ENCODE results near the gene DLGAP5. TPM values are rescaled to one million over a fixed set of nuclear protein-coding genes. Genes with fewer than 3 reads are reported as not detected.

The DLGAP5 gene
- total and polyA plus RNA-seq, 4 donors, result 0.34 to 5.0 (median 0.63) TPM

GRCh38 chr14:55221968-55222367 is 30.6 kb upstream of the DLGAP5 start:
- H3K36me3 ChIP-seq (ENCODE audit: control insufficient read depth in 4 of 4, insufficient read depth in 4 of 4, low read length in 4 of 4), result no peaks in the 10 kb centered on the region
- ATAC-seq (ENCODE audit: insufficient read depth, low FRiP score), result no peak
- no peaks in the 10 kb centered on the region for H3K4me1 ChIP-seq (ENCODE audit: control insufficient read depth in 5 of 5, insufficient read depth in 5 of 5, low read length in 5 of 5)
- H3K9ac ChIP-seq (ENCODE audit: insufficient read depth in 1 of 2, low read length in 2 of 2), result no peak overlapping the region
- DNase-seq, result no peak
- H3K27ac ChIP-seq (ENCODE audit: low read depth in 1 of 2, low read length in 1 of 2), result no peak overlapping the region
- TF ChIP-seq CTCF (IDR thresholded peaks at IDR 0.05; ENCODE audit: control extremely low read depth, extremely low read depth), result no peak
- peaks cover 0 to 5% (median 2%) of the 10 kb centered on the region in 4 donors for H3K9me3 ChIP-seq (ENCODE audit: control insufficient read depth in 4 of 4, insufficient read depth in 3 of 4, low read length in 3 of 4)
- no peaks in the 10 kb centered on the region for H3K27me3 ChIP-seq (ENCODE audit: control insufficient read depth in 3 of 3, insufficient read depth in 3 of 3, low read length in 2 of 3)
- H3K4me3 ChIP-seq, result no peak overlapping the region

GRCh38 chr14:55221186-55221585 is 29.8 kb upstream of the DLGAP5 start:
- DNase-seq, result no peak
- Histone ChIP-seq H3K9me3 (ENCODE audit: control insufficient read depth in 4 of 4, insufficient read depth in 3 of 4, low read length in 3 of 4) (peaks cover 0 to under 1% (median 0%) of the 10 kb centered on the region in 4 donors), H3K27ac (ENCODE audit: low read depth in 1 of 2, low read length in 1 of 2) (no peak overlapping the region), H3K27me3 (ENCODE audit: control insufficient read depth in 3 of 3, insufficient read depth in 3 of 3, low read length in 2 of 3) (no peaks in the 10 kb centered on the region), H3K4me1 (ENCODE audit: control insufficient read depth in 5 of 5, insufficient read depth in 5 of 5, low read length in 5 of 5) (no peaks in the 10 kb centered on the region), H3K4me3 (no peak overlapping the region), H3K36me3 (ENCODE audit: control insufficient read depth in 4 of 4, insufficient read depth in 4 of 4, low read length in 4 of 4) (no peaks in the 10 kb centered on the region), H3K9ac (ENCODE audit: insufficient read depth in 1 of 2, low read length in 2 of 2) (no peak overlapping the region)
- no peak for TF ChIP-seq CTCF (IDR thresholded peaks at IDR 0.05; ENCODE audit: control extremely low read depth, extremely low read depth)
- WGBS, 2 donors, result 76 to 90% methylated on average over 4 of the region's 4 CpGs
- no peak for ATAC-seq (ENCODE audit: insufficient read depth, low FRiP score)

GRCh38 chr14:55220230-55220629 is 28.8 kb upstream of the DLGAP5 start:
- Histone ChIP-seq H3K9ac (ENCODE audit: insufficient read depth in 1 of 2, low read length in 2 of 2) (no peak overlapping the region), H3K9me3 (ENCODE audit: control insufficient read depth in 4 of 4, insufficient read depth in 3 of 4, low read length in 3 of 4) (no peaks in the 10 kb centered on the region), H3K36me3 (ENCODE audit: control insufficient read depth in 4 of 4, insufficient read depth in 4 of 4, low read length in 4 of 4) (no peaks in the 10 kb centered on the region), H3K27ac (ENCODE audit: low read depth in 1 of 2, low read length in 1 of 2) (no peak overlapping the region), H3K4me3 (no peak overlapping the region), H3K27me3 (ENCODE audit: control insufficient read depth in 3 of 3, insufficient read depth in 3 of 3, low read length in 2 of 3) (no peaks in the 10 kb centered on the region), H3K4me1 (ENCODE audit: control insufficient read depth in 5 of 5, insufficient read depth in 5 of 5, low read length in 5 of 5) (no peaks in the 10 kb centered on the region)
- TF ChIP-seq CTCF (IDR thresholded peaks at IDR 0.05; ENCODE audit: control extremely low read depth, extremely low read depth), result no peak
- 89 to 97% methylated on average over 1 of the region's 1 CpG for WGBS, 2 donors
- no peak for ATAC-seq (ENCODE audit: insufficient read depth, low FRiP score)
- DNase-seq, result no peak

- no peak for TF ChIP-seq CTCF (IDR thresholded peaks at IDR 0.05; ENCODE audit: control extremely low read depth, extremely low read depth)
- ATAC-seq (ENCODE audit: insufficient read depth, low FRiP score) (no peak), DNase-seq (no peak)
- 85 to 91% methylated on average over 10 of the region's 10 CpGs for WGBS, 2 donors
- Histone ChIP-seq H3K4me1 (ENCODE audit: control insufficient read depth in 5 of 5, insufficient read depth in 5 of 5, low read length in 5 of 5) (no peaks in the 10 kb centered on the region), H3K27me3 (ENCODE audit: control insufficient read depth in 3 of 3, insufficient read depth in 3 of 3, low read length in 2 of 3) (no peaks in the 10 kb centered on the region), H3K27ac (ENCODE audit: low read depth in 1 of 2, low read length in 1 of 2) (no peak overlapping the region), H3K4me3 (no peak overlapping the region), H3K9ac (ENCODE audit: insufficient read depth in 1 of 2, low read length in 2 of 2) (no peak overlapping the region), H3K36me3 (ENCODE audit: control insufficient read depth in 4 of 4, insufficient read depth in 4 of 4, low read length in 4 of 4) (no peaks in the 10 kb centered on the region), H3K9me3 (ENCODE audit: control insufficient read depth in 4 of 4, insufficient read depth in 3 of 4, low read length in 3 of 4) (no peaks in the 10 kb centered on the region)
Observed at GRCh38 chr14:55212634-55213033, 21.2 kb upstream of the DLGAP5 start.

Measured in lung (tissue), 12 donors.